Trophoblast cell (in vitro differentiated cells and primary cell): ENCODE data around the gene HOMER1.

Experiments
- DNase-seq, 2 donors: peaks; one replicate each; pipeline ENCODE4 v3.0.0-alpha.2; 2016
- H2AFZ ChIP-seq: 2 replicates; pipeline ENCODE4 v1.6.1; 2013; ENCODE audit warnings: low read length, moderate library complexity, mild to moderate bottlenecking; ENCODE audit not compliant: insufficient read depth, poor library complexity
- H2AK5ac ChIP-seq: 2 replicates; pipeline ENCODE4 v1.6.1; 2013; ENCODE audit warnings: mild to moderate bottlenecking, low read length
- H2BK120ac ChIP-seq: 2 replicates; pipeline ENCODE4 v1.6.1; 2013; ENCODE audit warnings: low read length, mild to moderate bottlenecking, moderate library complexity; ENCODE audit not compliant: insufficient read depth, poor library complexity
- H2BK12ac ChIP-seq: 2 replicates; pipeline ENCODE4 v1.6.1; 2013; ENCODE audit warnings: mild to moderate bottlenecking, low read length, moderate library complexity
- H2BK5ac ChIP-seq: 2 replicates; pipeline ENCODE4 v1.6.1; 2013; ENCODE audit warnings: low read length, low read depth, moderate library complexity, mild to moderate bottlenecking; ENCODE audit not compliant: poor library complexity
- H3K14ac ChIP-seq: 2 replicates; pipeline ENCODE4 v1.6.1; 2013; ENCODE audit warnings: mild to moderate bottlenecking, low read length
- H3K18ac ChIP-seq: 2 replicates; pipeline ENCODE4 v1.6.1; 2013; ENCODE audit warnings: mild to moderate bottlenecking, low read length
- H3K23ac ChIP-seq: 2 replicates; pipeline ENCODE4 v1.6.1; 2013; ENCODE audit warnings: low read length
- H3K27ac ChIP-seq: 2 replicates; pipeline ENCODE4 v1.5.1; 2013; ENCODE audit warnings: low read depth, mild to moderate bottlenecking, inconsistent platforms, low read length, moderate library complexity
- H3K27me3 ChIP-seq: 2 replicates; pipeline ENCODE4 v1.6.1; 2013; ENCODE audit warnings: inconsistent platforms, mild to moderate bottlenecking, low read length, moderate library complexity; ENCODE audit not compliant: insufficient read depth
- H3K36me3 ChIP-seq, 2 experiments: 1 replicate in 1 of 2; 2 replicates in 1 of 2; pipeline ENCODE4 v1.6.1; 2013; ENCODE audit warnings: low read length in 2 of 2, mild to moderate bottlenecking in 2 of 2, moderate library complexity in 1 of 2; ENCODE audit not compliant: insufficient read depth in 2 of 2, control insufficient read depth in 1 of 2
- H3K4ac ChIP-seq: 2 replicates; pipeline ENCODE4 v1.6.1; 2013; ENCODE audit warnings: low read depth, mild to moderate bottlenecking, low read length, moderate library complexity
- H3K4me1 ChIP-seq, 2 experiments: 1 replicate in 1 of 2; 2 replicates in 1 of 2; pipeline ENCODE4 v1.6.1; 2013; ENCODE audit warnings: low read length in 2 of 2, mild to moderate bottlenecking in 2 of 2, moderate library complexity in 1 of 2; ENCODE audit not compliant: insufficient read depth in 2 of 2, control insufficient read depth in 1 of 2
- H3K4me2 ChIP-seq: 2 replicates; pipeline ENCODE4 v1.6.1; 2013; ENCODE audit warnings: inconsistent platforms, mild to moderate bottlenecking, low read length, moderate library complexity
- H3K4me3 ChIP-seq: 2 replicates; pipeline ENCODE4 v1.5.1; 2013; ENCODE audit warnings: mild to moderate bottlenecking, low read depth, low read length, inconsistent platforms
- H3K79me1 ChIP-seq: one replicate; pipeline ENCODE4 v1.6.1; 2013; ENCODE audit warnings: low read length
- H3K79me2 ChIP-seq: 2 replicates; pipeline ENCODE4 v1.6.1; 2013; ENCODE audit warnings: low read length, mild to moderate bottlenecking; ENCODE audit not compliant: control insufficient read depth, insufficient read depth, poor library complexity
- H3K9ac ChIP-seq: 2 replicates; pipeline ENCODE4 v1.6.1; 2013; ENCODE audit warnings: mild to moderate bottlenecking, low read length
- H3K9me3 ChIP-seq: 2 replicates; pipeline ENCODE4 v1.6.1; 2013; ENCODE audit warnings: low read depth, mild to moderate bottlenecking, control low read depth, inconsistent platforms, low read length; ENCODE audit not compliant: insufficient read depth
- H4K12ac ChIP-seq: 2 replicates; pipeline ENCODE4 v1.6.1; 2013; ENCODE audit warnings: low read depth, mild to moderate bottlenecking, low read length, moderate library complexity
- H4K8ac ChIP-seq: 2 replicates; pipeline ENCODE4 v1.6.1; 2013; ENCODE audit warnings: low read depth, mild to moderate bottlenecking, low read length, moderate library complexity
- H4K91ac ChIP-seq: one replicate; pipeline ENCODE4 v1.6.1; 2013; ENCODE audit warnings: low read depth, mild to moderate bottlenecking, low read length, moderate library complexity
- WGBS: extraction: QIAGEN DNeasy Blood & Tissue Kit; methylation state at CpG from one replicate; pipeline ENCODE4 v1.1.7; 2013; ENCODE audit warnings: missing lambda C conversion rate; ENCODE audit not compliant: insufficient read length, insufficient coverage; ENCODE audit errors: extremely low coverage; 5-methylcytosine and 5-hydroxymethylcytosine counted together

HOMER1 gene

GRCh38 chr5:79509244-79509885 lies 4.6 kb downstream of the HOMER1 start:
- peaks cover 15% of the 10 kb centered on the region for H3K79me2 ChIP-seq
- H3K4me2 ChIP-seq, result no peak overlapping the region
- no peak overlapping the region for H3K18ac ChIP-seq
- H4K8ac ChIP-seq, result no peak overlapping the region
- H2AK5ac ChIP-seq, result no peak overlapping the region
- no peak overlapping the region for H2BK12ac ChIP-seq
- H3K23ac ChIP-seq, result no peak overlapping the region
- H3K36me3 ChIP-seq, result peaks cover 0 to 2% of the 10 kb centered on the region in 2 experiments
- no peak overlapping the region for H3K27ac ChIP-seq
- no peak for DNase-seq
- no peak overlapping the region for H3K9ac ChIP-seq
- no peak overlapping the region for H2AFZ ChIP-seq
- no peak overlapping the region for H2BK5ac ChIP-seq
- H4K91ac ChIP-seq, result no peak overlapping the region
- WGBS, result no CpG with 5 or more reads among the region's 1 CpG
- H3K27me3 ChIP-seq, result no peaks in the 10 kb centered on the region
- no peak overlapping the region for H3K4me3 ChIP-seq
- no peak overlapping the region for H2BK120ac ChIP-seq
- H3K9me3 ChIP-seq, result no peaks in the 10 kb centered on the region
- no peak overlapping the region for H3K4ac ChIP-seq
- H4K12ac ChIP-seq, result no peak overlapping the region
- peaks cover 8% of the 10 kb centered on the region for H3K79me1 ChIP-seq
- no peak overlapping the region for H3K14ac ChIP-seq
- peaks cover 4 to 8% of the 10 kb centered on the region in 2 experiments for H3K4me1 ChIP-seq

GRCh38 chr5:79508794-79509193 lies 5.1 kb downstream of the HOMER1 start:
- no peak overlapping the region for H2AFZ ChIP-seq
- H3K27ac ChIP-seq, result no peak overlapping the region
- no peaks in the 10 kb centered on the region for H3K27me3 ChIP-seq
- H2BK120ac ChIP-seq, result no peak overlapping the region
- no peak overlapping the region for H3K18ac ChIP-seq
- no peak overlapping the region for H3K23ac ChIP-seq
- WGBS, result no CpG with 5 or more reads among the region's 2 CpGs
- no peak overlapping the region for H3K4ac ChIP-seq
- no peak overlapping the region for H4K12ac ChIP-seq
- no peak overlapping the region for H4K8ac ChIP-seq
- H3K79me1 ChIP-seq, result peaks cover 4% of the 10 kb centered on the region
- H3K79me2 ChIP-seq, result peaks cover 11% of the 10 kb centered on the region
- H3K9me3 ChIP-seq, result no peaks in the 10 kb centered on the region
- no peak overlapping the region for H4K91ac ChIP-seq
- no peak overlapping the region for H2AK5ac ChIP-seq
- H3K4me3 ChIP-seq, result no peak overlapping the region
- no peak overlapping the region for H3K9ac ChIP-seq
- H3K14ac ChIP-seq, result no peak overlapping the region
- H3K4me2 ChIP-seq, result no peak overlapping the region
- peak in 1 of 2 donors; percentile 20 for DNase-seq
- H2BK12ac ChIP-seq, result no peak overlapping the region
- peaks cover 0 to 2% of the 10 kb centered on the region in 2 experiments for H3K36me3 ChIP-seq
- H3K4me1 ChIP-seq, result peaks cover 4 to 8% of the 10 kb centered on the region in 2 experiments
- no peak overlapping the region for H2BK5ac ChIP-seq

- Histone ChIP-seq H3K27me3 (no peaks in the 10 kb centered on the region), H3K9ac (no peak overlapping the region), H3K14ac (no peak overlapping the region), H3K4me2 (no peak overlapping the region), H3K79me2 (peaks cover 7% of the 10 kb centered on the region), H3K4ac (no peak overlapping the region), H2BK5ac (no peak overlapping the region), H3K4me1 (peaks cover 4 to 8% of the 10 kb centered on the region in 2 experiments), H3K79me1 (no peaks in the 10 kb centered on the region), H2AK5ac (no peak overlapping the region), H3K18ac (no peak overlapping the region), H3K4me3 (no peak overlapping the region), H2BK12ac (no peak overlapping the region), H4K8ac (no peak overlapping the region), H3K9me3 (no peaks in the 10 kb centered on the region), H3K36me3 (peaks cover 0 to 2% of the 10 kb centered on the region in 2 experiments), H3K27ac (no peak overlapping the region), H2AFZ (no peak overlapping the region), H2BK120ac (no peak overlapping the region), H4K91ac (no peak overlapping the region), H3K23ac (no peak overlapping the region), H4K12ac (no peak overlapping the region)
- WGBS, result no CpG with 5 or more reads among the region's 2 CpGs
- peak in 1 of 2 donors; percentile 55 for DNase-seq
Measured at GRCh38 chr5:79508354-79508753, 5.6 kb downstream of the HOMER1 start.

GRCh38 chr5:79507251-79508205 lies 6.4 kb downstream of the HOMER1 start:
- H3K18ac ChIP-seq, result no peak overlapping the region
- peaks cover 5% of the 10 kb centered on the region for H3K79me2 ChIP-seq
- H4K12ac ChIP-seq, result peak overlapping the region; percentile 18
- no peak overlapping the region for H3K27ac ChIP-seq
- H4K8ac ChIP-seq, result no peak overlapping the region
- H3K4me3 ChIP-seq, result no peak overlapping the region
- H3K27me3 ChIP-seq, result no peaks in the 10 kb centered on the region
- DNase-seq, result peak in 1 of 2 donors; percentile 60
- no CpG with 5 or more reads among the region's 6 CpGs for WGBS
- no peak overlapping the region for H3K9ac ChIP-seq
- H3K36me3 ChIP-seq, result peaks cover 0 to 2% of the 10 kb centered on the region in 2 experiments
- no peaks in the 10 kb centered on the region for H3K9me3 ChIP-seq
- no peak overlapping the region for H2BK120ac ChIP-seq
- H3K4me2 ChIP-seq, result no peak overlapping the region
- H2BK12ac ChIP-seq, result no peak overlapping the region
- H2AFZ ChIP-seq, result no peak overlapping the region
- H3K4me1 ChIP-seq, result peaks cover 4 to 8% of the 10 kb centered on the region in 2 experiments
- no peaks in the 10 kb centered on the region for H3K79me1 ChIP-seq
- no peak overlapping the region for H3K14ac ChIP-seq
- no peak overlapping the region for H4K91ac ChIP-seq
- no peak overlapping the region for H2BK5ac ChIP-seq
- peak overlapping the region; percentile 69 for H3K4ac ChIP-seq
- no peak overlapping the region for H2AK5ac ChIP-seq
- no peak overlapping the region for H3K23ac ChIP-seq
